ENCODE data around the gene SHROOM1.

The SHROOM1 gene

DNA sequence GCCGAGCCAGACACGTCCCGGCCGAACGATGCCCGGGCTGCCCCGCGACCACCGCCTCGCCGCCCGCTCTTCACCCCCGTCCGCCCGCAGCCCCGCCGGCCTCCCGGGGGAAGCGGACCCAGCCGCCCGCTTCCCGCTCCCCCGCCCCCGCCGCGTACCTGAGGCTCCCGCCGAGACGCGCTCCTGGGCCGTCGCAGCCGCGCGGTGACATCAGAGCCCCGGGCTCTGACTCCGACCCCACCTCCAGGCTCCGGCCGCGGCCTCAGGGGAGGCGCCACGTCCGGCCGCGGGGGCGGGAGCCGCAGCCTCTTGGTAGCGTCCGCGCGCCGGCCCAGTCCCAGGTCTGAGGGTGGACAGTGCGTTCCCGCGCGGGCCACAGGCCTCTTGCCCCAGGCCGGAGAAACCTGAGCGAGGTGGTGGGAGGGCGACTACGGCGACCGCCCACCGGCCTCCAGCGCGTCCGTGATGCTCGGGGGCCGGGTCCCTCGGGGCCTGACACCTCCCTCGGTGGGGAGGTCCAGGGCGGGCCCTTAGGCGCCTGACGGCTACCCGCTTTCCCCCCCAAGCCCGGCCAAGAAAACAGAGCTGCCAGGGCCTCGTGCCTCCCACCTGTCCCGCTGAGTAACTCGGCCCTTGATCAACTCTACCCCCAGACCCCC, at the start of gene SHROOM1:
TSS of gene SHROOM1 (minus strand) at position 212 of the 659 bp plus-strand sequence. CDS start 4,507 bp downstream, outside the sequence.
- no peak for TF ChIP-seq CTCF (IDR thresholded peaks at IDR 0.05; ENCODE audit: extremely low read depth, missing control alignments)
- DNase-seq (ENCODE audit: low spot score), result peak; percentile 93

DNA sequence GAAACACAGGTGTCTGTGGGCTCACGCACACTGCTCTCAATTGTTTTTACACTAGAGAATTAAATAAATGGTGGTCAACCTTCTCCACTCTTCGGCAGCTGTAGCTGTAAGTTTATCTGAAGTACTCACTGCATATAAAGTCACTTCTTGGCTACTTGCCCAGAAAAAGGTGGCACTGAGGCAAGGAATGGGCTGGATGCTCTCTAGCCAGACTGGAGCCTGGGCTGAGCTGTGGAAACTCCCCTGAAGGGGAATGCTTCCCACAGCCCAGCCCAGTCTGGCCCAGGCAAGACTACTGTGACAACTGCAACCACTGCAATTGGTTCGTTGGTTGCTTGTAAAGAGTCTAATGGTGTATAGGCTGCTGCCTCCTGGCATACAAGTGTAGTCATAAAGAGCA, 47.5 kb upstream of the SHROOM1 start:
- DNase-seq (ENCODE audit: low spot score), result no peak
- TF ChIP-seq CTCF (IDR thresholded peaks at IDR 0.05; ENCODE audit: extremely low read depth, missing control alignments), result no peak

- DNase-seq (ENCODE audit: low spot score), result no peak
These were observed 47.0 kb upstream of the SHROOM1 start for GRCh38 chr5:132877466-132877865.

DNA sequence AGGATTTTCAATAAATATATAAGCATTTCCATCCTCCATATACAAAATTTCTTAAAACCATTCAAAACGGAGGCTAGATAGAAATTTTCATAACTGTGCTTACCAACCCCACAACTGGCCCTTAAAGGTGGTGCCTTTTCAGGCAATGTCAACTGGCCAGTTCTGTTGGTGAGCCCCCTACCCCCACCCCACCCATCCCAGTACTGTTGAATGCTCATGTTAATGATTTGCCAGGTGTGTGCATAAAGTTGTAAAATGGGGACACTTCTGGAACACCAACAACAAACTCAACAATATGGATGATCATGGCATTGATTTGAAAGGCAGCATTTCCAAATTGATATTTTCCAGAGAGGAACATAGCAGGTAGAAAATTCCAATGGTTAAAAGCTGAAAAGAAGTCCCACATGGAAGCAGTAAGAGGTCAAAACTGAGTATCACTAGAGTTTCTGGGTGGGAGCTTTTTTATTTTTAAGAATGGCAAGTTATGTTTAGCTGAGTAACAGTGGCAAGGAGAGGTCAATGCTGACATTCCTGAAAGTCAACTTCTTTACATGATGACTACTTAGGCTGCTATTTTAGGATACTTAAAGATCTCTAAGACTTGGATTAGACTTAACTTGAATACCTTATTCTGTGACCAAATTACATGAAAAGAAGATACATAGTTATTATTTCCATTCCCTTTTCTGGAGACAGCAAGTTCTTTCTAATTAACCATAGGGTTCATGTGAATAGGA, 45.7 kb upstream of the SHROOM1 start:
- DNase-seq (ENCODE audit: low spot score), result no peak
- no peak for TF ChIP-seq CTCF (IDR thresholded peaks at IDR 0.05; ENCODE audit: extremely low read depth, missing control alignments)

More at GRCh38 chr5:132877466-132877865, 47.0 kb upstream of the SHROOM1 start:
- no peak for TF ChIP-seq CTCF (IDR thresholded peaks at IDR 0.05; ENCODE audit: extremely low read depth, missing control alignments)

DNA sequence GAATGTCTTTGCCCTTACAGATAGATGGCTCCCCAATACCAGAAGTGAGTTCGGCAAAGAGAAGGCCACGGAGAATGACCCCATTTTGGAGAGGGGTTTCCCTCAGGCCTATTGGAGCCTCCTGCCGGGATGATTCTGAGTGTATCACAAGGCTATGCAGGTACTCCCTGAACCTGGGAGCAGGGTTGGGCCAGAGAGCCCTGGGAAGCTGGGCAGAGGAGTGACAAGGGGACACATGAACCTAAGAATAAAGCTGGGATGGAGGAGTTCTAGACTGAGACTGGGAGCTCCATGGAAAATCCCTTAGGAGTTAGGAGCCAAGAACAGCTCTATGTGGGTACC, 43.5 kb upstream of the SHROOM1 start:
- no peak for DNase-seq (ENCODE audit: low spot score)
- no peak for TF ChIP-seq CTCF (IDR thresholded peaks at IDR 0.05; ENCODE audit: extremely low read depth, missing control alignments)

- DNase-seq (ENCODE audit: low spot score), result no peak
These were observed 42.9 kb upstream of the SHROOM1 start, which contains the start of gene LEAP2 for GRCh38 chr5:132873119-132873929. Gene LEAP2, plus strand, starts transcription at chr5:132873668. Its CDS starts 27 bp downstream, at chr5:132873695.

More at GRCh38 chr5:132873119-132873929, 42.9 kb upstream of the SHROOM1 start, which contains the start of gene LEAP2:
- no peak for TF ChIP-seq CTCF (IDR thresholded peaks at IDR 0.05; ENCODE audit: extremely low read depth, missing control alignments)

Data from GM20000 (cell line).